Measurements from ENCODE around the gene HCN2.

HCN2 gene

DNA sequence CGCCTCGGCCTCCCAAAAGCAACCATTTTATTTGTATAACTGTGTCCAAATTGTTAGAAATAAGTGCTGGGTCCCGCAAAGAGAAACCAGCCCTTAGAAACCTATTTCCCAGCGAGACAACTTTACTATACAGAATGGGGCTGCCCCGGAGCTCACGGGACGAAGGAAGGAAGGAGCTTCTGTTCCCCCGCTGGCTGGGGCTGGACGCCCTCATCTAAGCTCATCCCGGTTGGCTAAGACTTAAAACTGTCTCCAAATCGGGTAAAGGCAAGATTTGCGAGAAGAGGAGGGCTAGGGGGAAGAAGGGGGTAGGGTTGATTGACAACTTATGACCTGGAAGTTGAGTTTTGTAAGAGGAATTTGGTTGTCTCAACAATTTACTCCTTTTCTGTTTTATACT lies 29.6 kb upstream of the HCN2 start:
- peaks cover 0 to 6% (median 0%) of the 10 kb centered on the region in 4 experiments for H3K4me1 ChIP-seq (ENCODE audit: control extremely low read depth in 1 of 4, control insufficient read depth in 4 of 4, insufficient read depth in 4 of 4, low read length in 3 of 4)
- ChIA-PET POLR2A (no interaction called here), CTCF (no interaction called here)
- peaks cover 0 to 3% (median 0%) of the 10 kb centered on the region in 4 experiments for H3K36me3 ChIP-seq (ENCODE audit: control insufficient read depth in 4 of 4, insufficient read depth in 4 of 4, low read length in 3 of 4)
- H3K27ac ChIP-seq (ENCODE audit: insufficient read depth in 1 of 2, low read depth in 1 of 2, low read length in 2 of 2, poor library complexity in 1 of 2, severe bottlenecking in 2 of 2): no peak overlapping the region
- no peak for DNase-seq
- no peaks in the 10 kb centered on the region for H3K9me3 ChIP-seq (ENCODE audit: control extremely low read depth in 1 of 5, control insufficient read depth in 4 of 5, insufficient read depth in 2 of 5, low read depth in 1 of 5, low read length in 4 of 5)
- whole genome bisulfite sequencing (ENCODE audit: insufficient coverage): 70% methylated on average over 7 of the region's 12 CpGs
- no peak overlapping the region for H3K4me3 ChIP-seq (ENCODE audit: control insufficient read depth in 1 of 7, extremely low read depth in 1 of 7, insufficient read depth in 4 of 7, low read depth in 2 of 7, low read length in 6 of 7)
- no peaks in the 10 kb centered on the region for H3K27me3 ChIP-seq (replicated peaks in 2 of 5; ENCODE audit: control insufficient read depth in 4 of 5, insufficient read depth in 5 of 5, low read length in 4 of 5)

DNA sequence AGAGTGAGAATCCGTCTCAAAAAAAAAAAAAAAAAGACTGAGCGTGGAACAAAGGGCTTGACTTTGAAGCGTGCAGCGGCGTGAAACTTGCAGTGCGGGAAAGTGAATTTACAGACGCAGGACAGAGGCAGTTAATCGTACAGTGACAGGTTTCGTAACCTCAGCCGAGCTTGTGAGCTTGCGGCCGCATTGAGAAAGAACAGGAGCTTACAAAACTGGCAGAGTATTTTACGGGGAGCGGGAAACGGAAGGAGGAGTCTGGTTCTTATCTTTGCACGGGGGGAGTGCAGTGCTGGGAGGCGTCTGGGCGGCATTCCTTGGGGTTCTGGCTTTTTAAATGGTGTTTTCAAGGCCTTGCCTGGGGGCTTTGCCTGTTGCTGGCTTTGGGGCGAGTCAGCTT lies 23.3 kb upstream of the HCN2 start:
- POLR2A ChIA-PET: no interaction called here
- peak overlapping the region in 1 of 2 experiments; percentile 54 for H3K27ac ChIP-seq (ENCODE audit: insufficient read depth in 1 of 2, low read depth in 1 of 2, low read length in 2 of 2, poor library complexity in 1 of 2, severe bottlenecking in 2 of 2)
- no peaks in the 10 kb centered on the region for H3K27me3 ChIP-seq (replicated peaks in 2 of 5; ENCODE audit: control insufficient read depth in 4 of 5, insufficient read depth in 5 of 5, low read length in 4 of 5)
- DNase-seq: peak in 1 of 3 donors; percentile 36
- CTCF ChIA-PET: no interaction called here
- H3K4me1 ChIP-seq (ENCODE audit: control extremely low read depth in 1 of 4, control insufficient read depth in 4 of 4, insufficient read depth in 4 of 4, low read length in 3 of 4): peaks cover 0 to 9% (median 8%) of the 10 kb centered on the region in 4 experiments
- peaks cover 0 to 3% (median 0%) of the 10 kb centered on the region in 4 experiments for H3K36me3 ChIP-seq (ENCODE audit: control insufficient read depth in 4 of 4, insufficient read depth in 4 of 4, low read length in 3 of 4)
- peak overlapping the region in 1 of 7 experiments; percentile 17 for H3K4me3 ChIP-seq (ENCODE audit: control insufficient read depth in 1 of 7, extremely low read depth in 1 of 7, insufficient read depth in 4 of 7, low read depth in 2 of 7, low read length in 6 of 7)
- WGBS (ENCODE audit: insufficient coverage): 100% methylated on average over 3 of the region's 19 CpGs
- H3K9me3 ChIP-seq (ENCODE audit: control extremely low read depth in 1 of 5, control insufficient read depth in 4 of 5, insufficient read depth in 2 of 5, low read depth in 1 of 5, low read length in 4 of 5): no peaks in the 10 kb centered on the region

GRCh38 chr19:566844-567243 lies 22.8 kb upstream of the HCN2 start:
- H3K36me3 ChIP-seq (ENCODE audit: control insufficient read depth in 4 of 4, insufficient read depth in 4 of 4, low read length in 3 of 4): peaks cover 0 to 3% (median 0%) of the 10 kb centered on the region in 4 experiments
- H3K27me3 ChIP-seq (replicated peaks in 2 of 5; ENCODE audit: control insufficient read depth in 4 of 5, insufficient read depth in 5 of 5, low read length in 4 of 5): no peaks in the 10 kb centered on the region
- H3K4me1 ChIP-seq (ENCODE audit: control extremely low read depth in 1 of 4, control insufficient read depth in 4 of 4, insufficient read depth in 4 of 4, low read length in 3 of 4): peaks cover 0 to 13% (median 10%) of the 10 kb centered on the region in 4 experiments
- DNase-seq: no peak
- peak overlapping the region in 1 of 7 experiments; percentile 17 for H3K4me3 ChIP-seq (ENCODE audit: control insufficient read depth in 1 of 7, extremely low read depth in 1 of 7, insufficient read depth in 4 of 7, low read depth in 2 of 7, low read length in 6 of 7)
- no peaks in the 10 kb centered on the region for H3K9me3 ChIP-seq (ENCODE audit: control extremely low read depth in 1 of 5, control insufficient read depth in 4 of 5, insufficient read depth in 2 of 5, low read depth in 1 of 5, low read length in 4 of 5)
- POLR2A ChIA-PET: no interaction called here
- CTCF ChIA-PET: no interaction called here
- peak overlapping the region in 1 of 2 experiments; percentile 54 for H3K27ac ChIP-seq (ENCODE audit: insufficient read depth in 1 of 2, low read depth in 1 of 2, low read length in 2 of 2, poor library complexity in 1 of 2, severe bottlenecking in 2 of 2)
- 80% methylated on average over 2 of the region's 16 CpGs for WGBS (ENCODE audit: insufficient coverage)

DNA sequence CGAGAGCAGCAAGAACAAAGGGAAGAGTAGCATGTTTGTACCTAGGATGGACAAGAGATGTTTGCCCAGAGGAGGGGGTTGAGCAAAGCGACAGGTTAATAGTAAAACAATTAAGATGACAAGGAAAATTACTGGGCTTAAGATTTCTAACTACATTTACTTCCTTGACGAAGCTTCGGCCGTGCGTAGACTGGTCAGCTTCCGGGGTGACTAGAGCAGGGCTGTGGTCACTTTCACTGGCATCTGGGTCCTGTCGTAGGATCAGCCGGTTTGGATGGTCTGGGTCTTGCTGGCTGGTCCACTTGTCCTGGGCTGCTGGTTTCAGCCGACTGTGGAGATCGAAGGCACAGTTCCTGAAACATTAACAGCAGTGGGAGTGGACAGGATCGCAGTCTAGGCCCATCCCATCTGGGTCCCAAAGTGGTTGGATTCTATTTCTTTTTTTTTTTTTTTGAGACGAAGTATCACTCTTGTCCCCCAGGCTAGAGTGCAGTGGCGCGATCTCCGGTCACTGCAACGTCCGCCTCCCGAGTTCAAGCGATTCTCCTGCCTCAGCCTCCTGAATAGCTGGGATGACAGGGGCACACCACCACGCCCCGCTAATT lies 22.3 kb upstream of the HCN2 start:
- ChIA-PET CTCF (no interaction called here), POLR2A (no interaction called here)
- Histone ChIP-seq H3K27me3 (replicated peaks in 2 of 5; ENCODE audit: control insufficient read depth in 4 of 5, insufficient read depth in 5 of 5, low read length in 4 of 5) (no peaks in the 10 kb centered on the region), H3K4me1 (ENCODE audit: control extremely low read depth in 1 of 4, control insufficient read depth in 4 of 4, insufficient read depth in 4 of 4, low read length in 3 of 4) (peaks cover 0 to 15% (median 10%) of the 10 kb centered on the region in 4 experiments), H3K9me3 (ENCODE audit: control extremely low read depth in 1 of 5, control insufficient read depth in 4 of 5, insufficient read depth in 2 of 5, low read depth in 1 of 5, low read length in 4 of 5) (no peaks in the 10 kb centered on the region), H3K27ac (ENCODE audit: insufficient read depth in 1 of 2, low read depth in 1 of 2, low read length in 2 of 2, poor library complexity in 1 of 2, severe bottlenecking in 2 of 2) (peak overlapping the region in 1 of 2 experiments; percentile 54), H3K4me3 (ENCODE audit: control insufficient read depth in 1 of 7, extremely low read depth in 1 of 7, insufficient read depth in 4 of 7, low read depth in 2 of 7, low read length in 6 of 7) (no peak overlapping the region), H3K36me3 (ENCODE audit: control insufficient read depth in 4 of 4, insufficient read depth in 4 of 4, low read length in 3 of 4) (no peaks in the 10 kb centered on the region)
- DNase-seq: no peak
- 100% methylated on average over 4 of the region's 22 CpGs for WGBS (ENCODE audit: insufficient coverage)

DNA sequence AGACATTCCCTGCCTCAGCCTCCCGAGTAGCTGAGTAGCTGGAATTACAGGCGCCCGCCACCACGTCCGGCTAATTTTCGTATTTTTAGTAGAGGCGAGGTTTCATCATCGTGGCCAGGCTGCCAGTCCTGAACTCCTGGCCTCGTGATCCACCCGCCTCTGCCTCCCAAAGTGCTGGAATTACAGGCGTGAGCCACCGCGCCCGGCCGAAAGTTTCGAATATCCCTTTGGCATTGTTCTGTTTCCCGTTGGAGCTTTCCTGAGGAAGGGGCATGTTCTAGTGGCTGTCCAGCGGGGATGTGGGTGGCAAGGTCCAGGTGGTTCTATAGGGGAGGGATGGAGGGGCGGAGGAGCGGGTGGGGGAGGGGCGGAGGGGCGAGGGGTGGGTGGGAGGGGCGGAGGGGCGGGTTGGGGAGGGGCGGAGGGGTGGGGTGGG lies 19.4 kb upstream of the HCN2 start:
- Histone ChIP-seq H3K36me3 (ENCODE audit: control insufficient read depth in 4 of 4, insufficient read depth in 4 of 4, low read length in 3 of 4) (peaks cover 0 to 2% (median 0%) of the 10 kb centered on the region in 4 experiments), H3K4me1 (ENCODE audit: control extremely low read depth in 1 of 4, control insufficient read depth in 4 of 4, insufficient read depth in 4 of 4, low read length in 3 of 4) (peaks cover 0 to 36% (median 28%) of the 10 kb centered on the region in 4 experiments), H3K4me3 (ENCODE audit: control insufficient read depth in 1 of 7, extremely low read depth in 1 of 7, insufficient read depth in 4 of 7, low read depth in 2 of 7, low read length in 6 of 7) (no peak overlapping the region), H3K27ac (ENCODE audit: insufficient read depth in 1 of 2, low read depth in 1 of 2, low read length in 2 of 2, poor library complexity in 1 of 2, severe bottlenecking in 2 of 2) (no peak overlapping the region), H3K9me3 (ENCODE audit: control extremely low read depth in 1 of 5, control insufficient read depth in 4 of 5, insufficient read depth in 2 of 5, low read depth in 1 of 5, low read length in 4 of 5) (no peaks in the 10 kb centered on the region), H3K27me3 (replicated peaks in 2 of 5; ENCODE audit: control insufficient read depth in 4 of 5, insufficient read depth in 5 of 5, low read length in 4 of 5) (no peaks in the 10 kb centered on the region)
- POLR2A ChIA-PET: no interaction called here
- CTCF ChIA-PET: no interaction called here
- 92% methylated on average over 13 of the region's 25 CpGs for WGBS (ENCODE audit: insufficient coverage)
- DNase-seq: peak in 1 of 3 donors; percentile 48

- CTCF ChIA-PET: no interaction called here
- POLR2A ChIA-PET: no interaction called here
- Histone ChIP-seq H3K27me3 (replicated peaks in 2 of 5; ENCODE audit: control insufficient read depth in 4 of 5, insufficient read depth in 5 of 5, low read length in 4 of 5) (no peaks in the 10 kb centered on the region), H3K36me3 (ENCODE audit: control insufficient read depth in 4 of 4, insufficient read depth in 4 of 4, low read length in 3 of 4) (peaks cover 0 to 2% (median 0%) of the 10 kb centered on the region in 4 experiments), H3K27ac (ENCODE audit: insufficient read depth in 1 of 2, low read depth in 1 of 2, low read length in 2 of 2, poor library complexity in 1 of 2, severe bottlenecking in 2 of 2) (peak overlapping the region; percentile 58 to 90), H3K4me3 (ENCODE audit: control insufficient read depth in 1 of 7, extremely low read depth in 1 of 7, insufficient read depth in 4 of 7, low read depth in 2 of 7, low read length in 6 of 7) (peak overlapping the region; percentile 41 to 93 (median 81)), H3K4me1 (ENCODE audit: control extremely low read depth in 1 of 4, control insufficient read depth in 4 of 4, insufficient read depth in 4 of 4, low read length in 3 of 4) (peaks cover 0 to 41% (median 33%) of the 10 kb centered on the region in 4 experiments), H3K9me3 (ENCODE audit: control extremely low read depth in 1 of 5, control insufficient read depth in 4 of 5, insufficient read depth in 2 of 5, low read depth in 1 of 5, low read length in 4 of 5) (no peaks in the 10 kb centered on the region)
- WGBS (ENCODE audit: insufficient coverage): 0% methylated on average over 33 of the region's 45 CpGs
- peak; percentile 75 to 90 (median 87) for DNase-seq
Observed at GRCh38 chr19:570937-571565, 18.6 kb upstream of the HCN2 start.

DNA sequence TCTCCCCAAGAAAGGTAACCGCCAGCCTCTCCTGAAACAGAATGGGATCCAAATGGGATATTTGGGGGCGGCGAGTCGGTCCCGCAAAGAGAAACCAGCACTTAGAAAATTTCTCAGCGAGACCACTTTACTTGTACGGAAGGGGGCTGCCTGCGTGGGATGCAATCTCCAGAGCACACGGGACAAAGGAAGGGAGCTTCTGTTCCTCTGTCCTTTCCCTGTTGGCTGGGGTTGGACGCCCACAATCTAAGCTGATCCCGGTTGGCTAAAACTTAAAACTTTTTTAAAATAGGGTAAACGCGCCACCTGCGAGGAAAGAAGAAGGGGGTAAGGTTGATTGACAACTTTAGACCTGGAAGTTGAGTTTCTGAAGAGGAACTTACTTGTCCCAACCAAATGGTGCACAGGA lies 18.1 kb upstream of the HCN2 start:
- 0% methylated on average over 10 of the region's 14 CpGs for WGBS (ENCODE audit: insufficient coverage)
- peaks cover 0 to 2% (median 0%) of the 10 kb centered on the region in 4 experiments for H3K36me3 ChIP-seq (ENCODE audit: control insufficient read depth in 4 of 4, insufficient read depth in 4 of 4, low read length in 3 of 4)
- DNase-seq: peak; percentile 45 to 76 (median 66)
- peaks cover 0 to 45% (median 36%) of the 10 kb centered on the region in 4 experiments for H3K4me1 ChIP-seq (ENCODE audit: control extremely low read depth in 1 of 4, control insufficient read depth in 4 of 4, insufficient read depth in 4 of 4, low read length in 3 of 4)
- H3K27ac ChIP-seq (ENCODE audit: insufficient read depth in 1 of 2, low read depth in 1 of 2, low read length in 2 of 2, poor library complexity in 1 of 2, severe bottlenecking in 2 of 2): peak overlapping the region; percentile 58 to 90
- CTCF ChIA-PET: no interaction called here
- H3K4me3 ChIP-seq (ENCODE audit: control insufficient read depth in 1 of 7, extremely low read depth in 1 of 7, insufficient read depth in 4 of 7, low read depth in 2 of 7, low read length in 6 of 7): peak overlapping the region; percentile 41 to 93 (median 81)
- POLR2A ChIA-PET: interaction anchor here (1.5 kb wide), 1 partner anchor 133 kb away, joined by 3 read pairs; no protein-coding TSS in a partner anchor
- no peaks in the 10 kb centered on the region for H3K27me3 ChIP-seq (replicated peaks in 2 of 5; ENCODE audit: control insufficient read depth in 4 of 5, insufficient read depth in 5 of 5, low read length in 4 of 5)
- H3K9me3 ChIP-seq (ENCODE audit: control extremely low read depth in 1 of 5, control insufficient read depth in 4 of 5, insufficient read depth in 2 of 5, low read depth in 1 of 5, low read length in 4 of 5): no peaks in the 10 kb centered on the region

Measured in common myeloid progenitor, CD34-positive (primary cell).